Spleen (tissue), 11 donors: ENCODE results near the gene FDPS. TPM values are rescaled to one million over a fixed set of nuclear protein-coding genes. Genes with fewer than 3 reads are reported as not detected.

Source experiments
- DNase-seq: peaks from one replicate; pipeline ENCODE4 v3.0.0-alpha.2; 2020
- H3K27ac ChIP-seq, 8 donors: fragments of 200-600 bp; sonication (generic) in 7 of 8; 1 replicate in 4 of 8; 2 replicates in 4 of 8; pipeline versions ENCODE4 v1.5.0 to v1.8.0; 2016 to 2021; ENCODE audit warnings: inconsistent platforms in 4 of 8, mild to moderate bottlenecking in 4 of 8, moderate library complexity in 1 of 8
- H3K27me3 ChIP-seq, 7 donors: fragments of 200-600 bp; sonication (generic) in 6 of 7; replicated peaks in 1 of 7; 1 replicate in 4 of 7; 2 replicates in 3 of 7; pipeline versions ENCODE4 v1.5.0 to v1.8.0; 2016 to 2021; ENCODE audit warnings: inconsistent platforms in 3 of 7, mild to moderate bottlenecking in 1 of 7
- H3K36me3 ChIP-seq, 6 donors: fragments of 200-600 bp; sonication (generic) in 5 of 6; 1 replicate in 4 of 6; 2 replicates in 2 of 6; pipeline versions ENCODE4 v1.5.0 to v1.8.0; 2016 to 2021; ENCODE audit warnings: inconsistent platforms in 2 of 6
- H3K4me1 ChIP-seq, 6 donors: fragments of 200-600 bp; sonication (generic) in 5 of 6; 1 replicate in 3 of 6; 2 replicates in 3 of 6; pipeline versions ENCODE4 v1.5.0 to v1.8.0; 2016 to 2021; ENCODE audit warnings: inconsistent platforms in 3 of 6
- H3K4me3 ChIP-seq, 8 donors: fragments of 200-600 bp; sonication (generic) in 7 of 8; 1 replicate in 4 of 8; 2 replicates in 4 of 8; pipeline versions ENCODE4 v1.5.0 to v1.8.0; 2016 to 2021; ENCODE audit warnings: inconsistent platforms in 4 of 8, mild to moderate bottlenecking in 4 of 8, moderate library complexity in 2 of 8
- H3K9me3 ChIP-seq, 8 donors: fragments of 200-600 bp; sonication (generic) in 7 of 8; 1 replicate in 4 of 8; 2 replicates in 4 of 8; pipeline versions ENCODE4 v1.5.0 to v1.8.0; 2016 to 2021; ENCODE audit warnings: inconsistent platforms in 4 of 8
- POLR2A ChIP-seq, 3 donors: fragments of 450-650 bp; IDR thresholded peaks; one replicate each; pipeline ENCODE4 v1.5.1; 2017; ENCODE audit warnings: antibody characterized with exemption in 3 of 3, mild to moderate bottlenecking in 1 of 3
- POLR2AphosphoS5 ChIP-seq, 3 donors: sonication (generic); formaldehyde crosslinking; IDR thresholded peaks; one replicate each; pipeline ENCODE4 v1.5.1; 2017; ENCODE audit warnings: antibody characterized with exemption in 3 of 3
- WGBS, 5 donors: extraction: QIAGEN DNeasy Blood & Tissue Kit in 3 of 5; methylation state at CpG; one replicate each; pipeline versions ENCODE4 v1.1.5 to v1.1.7; 2013 to 2018; 5-methylcytosine and 5-hydroxymethylcytosine counted together
- intact Hi-C: fragments of 100-400 bp; cut with DNase I; formaldehyde crosslinking; loops from one replicate; pipeline ENCODE4 v1.15.0; 2023; ENCODE audit warnings: low total_unique reads
- polyA plus RNA-seq, 3 donors: library from polyadenylated mRNA; stranded (reverse); fragments of 200-250 nt; gene quantifications; one replicate each; pipeline ENCODE4 v1.2.1, GENCODE V29; 2013
- total RNA-seq, 7 donors: library from RNA; depleted of rRNA in 3 of 7; stranded (reverse); fragments of >200 nt in 3 of 7; fragmentation: NEBNext Ultra II Directional in 4 of 7; extraction: Animal tissue kit (Norgen Biotek cat#: 25700) in 4 of 7; gene quantifications; one replicate each; pipeline versions ENCODE4 v1.1.0 to v1.2.1, GENCODE V29; 2016 to 2021
- TF ChIP-seq, protein P1 (sequence below), 11 experiments: fragments of 200-600 bp in 7 of 11; fragments of 450-650 bp in 4 of 11; sonication (generic) in 4 of 11; IDR thresholded peaks in 8 of 11; conservative IDR thresholded peaks in 3 of 11; 1 replicate in 7 of 11; 2 replicates in 4 of 11; pipeline versions ENCODE4 v1.4.0 to v1.8.0; 2016 to 2021; ENCODE audit warnings: antibody characterized with exemption in 11 of 11, inconsistent platforms in 4 of 11, mild to moderate bottlenecking in 1 of 11
- donor health status: healthy with polysubstance abuse.
- donor health status: DM: no; HTN: no; CAD: no; lungs with moderate emphysema.
- donor health status: DM: no; HTN: no; CAD: no.
- donor health status: Bipolar disorder and iron deficiency.
- donor health status: healthy.
- donor health status: DM: no; HTN: no; CAD: no.
- donor health status: DM: yes; HTN: yes; CAD: no.

The FDPS gene
- total and polyA plus RNA-seq, 10 donors = 84.5 to 134 (median 105) TPM

DNA sequence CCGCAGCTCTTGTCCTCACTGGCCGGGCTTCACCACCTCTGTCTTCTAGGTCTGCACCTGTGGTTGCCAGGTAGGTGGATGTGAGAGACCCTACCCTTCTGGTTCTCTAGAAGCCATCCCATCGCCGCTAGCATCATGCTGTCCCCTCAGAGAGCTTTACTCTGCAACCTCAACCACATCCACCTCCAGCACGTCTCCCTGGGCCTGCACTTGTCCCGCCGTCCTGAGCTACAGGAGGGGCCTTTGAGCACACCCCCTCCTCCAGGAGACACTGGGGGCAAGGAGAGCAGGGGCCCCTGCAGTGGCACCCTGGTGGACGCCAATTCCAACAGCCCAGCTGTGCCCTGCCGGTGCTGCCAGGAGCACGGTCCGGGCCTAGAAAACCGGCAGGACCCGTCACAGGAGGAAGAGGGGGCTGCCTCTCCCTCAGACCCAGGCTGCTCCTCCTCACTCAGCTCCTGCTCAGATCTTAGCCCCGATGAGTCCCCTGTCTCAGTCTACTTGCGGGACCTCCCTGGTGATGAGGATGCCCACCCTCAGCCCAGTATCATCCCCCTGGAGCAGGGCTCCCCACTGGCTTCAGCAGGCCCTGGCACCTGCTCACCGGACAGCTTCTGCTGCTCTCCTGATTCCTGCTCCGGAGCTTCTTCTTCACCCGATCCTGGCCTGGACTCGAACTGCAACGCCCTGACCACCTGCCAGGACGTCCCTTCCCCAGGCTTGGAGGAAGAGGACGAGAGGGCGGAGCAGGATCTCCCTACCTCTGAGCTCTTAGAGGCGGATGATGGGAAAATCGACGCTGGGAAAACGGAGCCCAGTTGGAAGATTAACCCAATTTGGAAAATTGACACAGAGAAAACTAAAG is 13.2 kb downstream of the FDPS start:
- H3K36me3 ChIP-seq = peaks cover 0 to 34% (median 10%) of the 10 kb centered on the region in 6 donors
- H3K9me3 ChIP-seq = no peaks in the 10 kb centered on the region
- no peak for DNase-seq
- TF ChIP-seq POLR2AphosphoS5 (IDR thresholded peaks at IDR 0.05) (no peak), POLR2A (IDR thresholded peaks at IDR 0.05) (no peak)
- no peaks in the 10 kb centered on the region for H3K27me3 ChIP-seq
- 61 to 75% (median 70%) methylated on average over 24 to 27 of the region's 27 CpGs for WGBS, 5 donors
- peak overlapping the region in 6 of 8 donors; percentile 96 to 99 (median 98) for H3K27ac ChIP-seq
- H3K4me3 ChIP-seq = peak overlapping the region in 6 of 8 donors; percentile 82 to 97 (median 91)
- intact Hi-C loops = loop anchor here (10.0 kb wide), 1 partner anchor 47 kb away; the partner anchor contains the start of genes CLK2 and HCN3
- peaks cover 20 to 68% (median 48%) of the 10 kb centered on the region in 6 donors for H3K4me1 ChIP-seq

DNA sequence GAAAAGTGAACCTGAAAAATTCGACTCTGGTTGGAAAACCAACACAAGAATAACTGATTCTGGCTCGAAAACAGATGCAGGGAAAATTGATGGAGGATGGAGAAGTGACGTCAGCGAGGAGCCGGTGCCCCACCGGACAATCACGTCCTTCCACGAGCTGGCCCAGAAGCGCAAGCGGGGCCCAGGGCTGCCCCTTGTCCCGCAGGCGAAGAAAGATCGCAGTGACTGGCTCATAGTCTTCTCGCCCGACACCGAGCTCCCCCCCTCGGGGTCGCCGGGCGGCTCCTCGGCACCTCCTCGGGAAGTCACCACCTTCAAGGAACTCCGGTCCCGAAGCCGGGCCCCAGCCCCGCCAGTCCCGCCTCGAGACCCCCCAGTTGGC is 13.9 kb downstream of the FDPS start:
- peak; percentile 83 for DNase-seq
- H3K36me3 ChIP-seq = peaks cover 0 to 33% (median 11%) of the 10 kb centered on the region in 6 donors
- peak overlapping the region; percentile 95 to 99 (median 96) for H3K27ac ChIP-seq
- no peaks in the 10 kb centered on the region for H3K27me3 ChIP-seq
- H3K9me3 ChIP-seq = no peaks in the 10 kb centered on the region
- TF ChIP-seq POLR2AphosphoS5 (IDR thresholded peaks at IDR 0.05) = no peak
- no peak for TF ChIP-seq POLR2A (IDR thresholded peaks at IDR 0.05)
- TF ChIP-seq, protein P1, sequence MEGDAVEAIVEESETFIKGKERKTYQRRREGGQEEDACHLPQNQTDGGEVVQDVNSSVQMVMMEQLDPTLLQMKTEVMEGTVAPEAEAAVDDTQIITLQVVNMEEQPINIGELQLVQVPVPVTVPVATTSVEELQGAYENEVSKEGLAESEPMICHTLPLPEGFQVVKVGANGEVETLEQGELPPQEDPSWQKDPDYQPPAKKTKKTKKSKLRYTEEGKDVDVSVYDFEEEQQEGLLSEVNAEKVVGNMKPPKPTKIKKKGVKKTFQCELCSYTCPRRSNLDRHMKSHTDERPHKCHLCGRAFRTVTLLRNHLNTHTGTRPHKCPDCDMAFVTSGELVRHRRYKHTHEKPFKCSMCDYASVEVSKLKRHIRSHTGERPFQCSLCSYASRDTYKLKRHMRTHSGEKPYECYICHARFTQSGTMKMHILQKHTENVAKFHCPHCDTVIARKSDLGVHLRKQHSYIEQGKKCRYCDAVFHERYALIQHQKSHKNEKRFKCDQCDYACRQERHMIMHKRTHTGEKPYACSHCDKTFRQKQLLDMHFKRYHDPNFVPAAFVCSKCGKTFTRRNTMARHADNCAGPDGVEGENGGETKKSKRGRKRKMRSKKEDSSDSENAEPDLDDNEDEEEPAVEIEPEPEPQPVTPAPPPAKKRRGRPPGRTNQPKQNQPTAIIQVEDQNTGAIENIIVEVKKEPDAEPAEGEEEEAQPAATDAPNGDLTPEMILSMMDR (IDR thresholded peaks at IDR 0.05 in 8 of 11, conservative IDR thresholded peaks at IDR 0.05 in 3 of 11) = no peak
- H3K4me1 ChIP-seq = peaks cover 20 to 70% (median 48%) of the 10 kb centered on the region in 6 donors
- 1 to 3% (median 2%) methylated on average over 24 to 28 of the region's 28 CpGs for WGBS, 5 donors
- peak overlapping the region; percentile 80 to 97 (median 89) for H3K4me3 ChIP-seq
- intact Hi-C loops = loop anchor here (10.0 kb wide), 1 partner anchor 48 kb away; the partner anchor contains the start of genes CLK2 and HCN3

DNA sequence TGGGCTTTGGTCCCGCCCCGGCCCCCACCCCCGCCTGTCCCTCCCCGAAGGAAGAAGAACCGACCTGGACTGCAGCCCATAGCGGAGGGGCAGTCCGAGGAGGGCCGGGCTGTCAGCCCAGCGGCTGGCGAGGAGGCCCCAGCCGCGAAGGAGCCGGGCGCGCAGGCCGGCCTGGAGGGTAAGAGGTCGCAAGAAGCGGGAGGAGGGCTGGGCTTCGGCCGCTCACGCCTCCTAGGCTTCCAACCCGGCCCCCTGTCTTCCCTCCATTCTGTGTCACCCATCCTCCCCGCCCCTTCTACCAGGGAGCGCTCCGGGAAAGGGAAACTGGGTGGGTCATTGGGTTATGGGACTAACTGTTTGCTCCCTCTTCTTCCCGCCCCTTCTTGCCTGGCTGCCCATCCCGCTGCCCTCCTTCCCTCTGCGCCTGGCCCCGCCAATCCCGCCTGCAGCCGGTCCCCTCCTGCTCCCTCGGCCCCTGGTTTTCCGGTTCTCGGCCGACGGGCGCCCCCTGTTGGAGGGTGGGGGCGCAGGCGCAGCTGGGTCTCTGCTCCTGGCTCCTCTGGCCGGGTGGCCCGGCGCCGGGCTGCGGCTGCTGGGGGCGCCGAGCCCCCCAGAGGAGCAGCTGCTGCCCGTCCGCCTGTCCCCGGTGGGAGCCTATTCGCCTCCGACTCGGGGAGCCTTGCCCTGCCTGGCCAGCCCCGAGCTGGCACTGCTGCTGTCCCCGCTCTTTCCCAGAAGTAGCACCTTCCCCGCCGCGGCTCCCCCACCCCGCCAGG is 14.5 kb downstream of the FDPS start:
- TF ChIP-seq POLR2AphosphoS5 (IDR thresholded peaks at IDR 0.05) (peak; percentile 68 to 82 (median 71)), POLR2A (IDR thresholded peaks at IDR 0.05) (no peak)
- TF ChIP-seq, protein P1 (IDR thresholded peaks at IDR 0.05 in 8 of 11, conservative IDR thresholded peaks at IDR 0.05 in 3 of 11) = peak; percentile 77 to 99 (median 98)
- peak; percentile 96 for DNase-seq
- 0 to 1% (median 1%) methylated on average over 34 to 58 of the region's 58 CpGs for WGBS, 5 donors
- H3K27me3 ChIP-seq = no peaks in the 10 kb centered on the region
- intact Hi-C loops = loop anchor here (10.0 kb wide), 1 partner anchor 48 kb away; the partner anchor contains the start of genes CLK2 and HCN3
- peak overlapping the region; percentile 95 to 99 (median 96) for H3K27ac ChIP-seq
- H3K4me1 ChIP-seq = peaks cover 20 to 70% (median 48%) of the 10 kb centered on the region in 6 donors
- H3K9me3 ChIP-seq = no peaks in the 10 kb centered on the region
- H3K4me3 ChIP-seq = peak overlapping the region; percentile 80 to 97 (median 89)
- H3K36me3 ChIP-seq = peaks cover 0 to 34% (median 9%) of the 10 kb centered on the region in 6 donors

DNA sequence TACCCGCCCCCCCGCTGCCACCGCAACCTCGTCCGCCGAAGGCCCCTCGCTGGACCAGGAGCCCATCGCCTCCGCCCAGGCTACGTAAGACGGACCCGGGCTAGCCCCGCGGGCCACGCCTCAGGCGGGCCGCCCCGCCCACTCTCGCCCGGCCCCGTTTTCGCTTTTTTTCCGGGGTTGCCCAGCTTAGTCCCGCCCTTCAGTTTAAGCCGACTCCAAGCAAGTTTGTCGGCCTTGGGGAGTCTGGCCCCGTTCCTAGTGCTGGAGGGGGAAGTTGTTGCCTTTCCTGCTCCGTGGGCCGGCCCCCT is 15.0 kb downstream of the FDPS start:
- peaks cover 20 to 70% (median 48%) of the 10 kb centered on the region in 6 donors for H3K4me1 ChIP-seq
- no peaks in the 10 kb centered on the region for H3K9me3 ChIP-seq
- peaks cover 0 to 34% (median 11%) of the 10 kb centered on the region in 6 donors for H3K36me3 ChIP-seq
- intact Hi-C loops = loop anchor here (10.0 kb wide), 1 partner anchor 49 kb away; the partner anchor contains the start of genes CLK2 and HCN3
- 0 to 1% (median 0%) methylated on average over 20 to 29 of the region's 29 CpGs for WGBS, 5 donors
- DNase-seq = peak; percentile 96
- peak overlapping the region; percentile 80 to 97 (median 89) for H3K4me3 ChIP-seq
- peak overlapping the region; percentile 95 to 99 (median 96) for H3K27ac ChIP-seq
- no peaks in the 10 kb centered on the region for H3K27me3 ChIP-seq
- TF ChIP-seq, protein P1 (IDR thresholded peaks at IDR 0.05 in 8 of 11, conservative IDR thresholded peaks at IDR 0.05 in 3 of 11) = no peak
- TF ChIP-seq POLR2AphosphoS5 (IDR thresholded peaks at IDR 0.05) (peak in 1 of 3 donors; percentile 53), POLR2A (IDR thresholded peaks at IDR 0.05) (peak in 1 of 3 donors; percentile 29)
